HG02943 (cell line): ENCODE results near the gene SSBP3.

Experiments
- ATAC-seq: cut with Tn5 transposase; IDR thresholded peaks from one replicate; pipeline ENCODE4 v1.9.1; 2021; ENCODE audit warnings: mild to moderate bottlenecking, low read depth, moderate library complexity; ENCODE audit not compliant: unreplicated experiment

The SSBP3 gene

DNA sequence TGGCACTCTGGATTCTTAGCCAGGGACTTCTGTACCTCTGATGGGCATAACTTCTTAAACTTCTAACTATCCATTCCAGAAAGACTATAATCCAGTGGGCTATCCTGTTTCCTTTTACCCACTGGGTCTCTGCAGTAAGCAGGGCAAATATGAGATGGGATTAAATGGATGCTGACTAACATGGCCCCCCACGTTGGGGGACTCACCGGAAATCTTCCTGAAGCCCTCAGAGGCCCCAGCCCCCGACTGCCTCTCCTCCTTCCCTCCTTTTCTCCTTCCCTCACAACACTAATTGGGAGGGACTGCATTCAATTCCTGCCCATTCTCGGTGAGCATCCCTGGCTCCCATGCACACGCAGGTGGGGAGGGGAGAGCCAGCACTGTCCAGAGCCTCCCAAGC, 70.1 kb downstream of the SSBP3 start:
- ATAC-seq = no peak

DNA sequence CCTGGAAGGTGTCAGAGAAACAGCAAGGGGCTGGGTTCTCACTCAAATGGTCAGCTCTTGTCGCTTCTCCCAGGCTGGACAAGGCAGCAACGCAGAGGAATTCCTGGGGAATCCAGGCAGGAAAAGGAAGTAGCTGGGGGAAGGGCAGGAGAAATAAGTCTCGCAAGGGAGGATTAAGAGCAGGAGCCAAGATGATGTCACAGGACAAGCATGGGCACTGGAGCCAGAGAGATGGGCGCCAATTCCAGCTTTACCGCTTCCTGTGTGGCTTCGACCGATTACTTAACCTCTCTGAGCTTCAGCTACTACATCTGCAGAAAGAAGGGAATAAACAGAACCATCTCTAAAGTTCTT, 70.5 kb downstream of the SSBP3 start:
- ATAC-seq = no peak

DNA sequence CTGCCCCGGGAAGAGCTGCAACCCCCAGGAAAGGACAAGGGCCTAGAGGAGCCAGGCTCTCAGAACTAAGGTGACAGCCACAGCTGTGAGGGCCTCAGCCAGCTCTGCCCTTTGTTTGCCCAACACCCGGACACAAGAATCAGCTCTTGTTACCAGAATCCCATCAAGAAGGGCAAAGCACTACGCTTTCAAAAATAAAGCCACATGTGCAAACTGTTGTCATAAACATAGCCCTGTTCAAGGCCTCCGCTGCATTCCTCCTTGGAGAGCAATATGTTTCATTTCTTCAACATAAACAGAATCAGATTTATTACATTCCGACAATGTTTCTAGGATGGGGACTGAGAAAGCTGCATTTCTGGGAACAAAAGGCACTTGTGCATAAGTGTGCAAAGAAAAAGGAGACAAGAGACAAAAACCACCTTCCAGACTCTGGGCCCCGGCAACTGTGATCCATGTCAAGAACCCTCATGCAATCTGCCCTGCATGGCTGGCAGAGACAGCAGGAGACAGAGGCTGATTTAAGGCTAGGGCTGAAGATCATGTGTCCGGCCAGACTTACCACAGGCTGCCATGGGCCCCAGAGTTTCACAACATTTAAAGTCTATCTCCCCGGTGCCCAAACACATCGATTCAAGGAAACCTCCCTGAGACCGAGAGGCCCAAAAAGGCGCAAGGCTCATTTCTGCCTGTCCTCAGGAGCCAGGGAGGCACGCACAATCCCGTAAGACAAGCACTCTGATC, 71.0 kb downstream of the SSBP3 start:
- ATAC-seq = no peak

DNA sequence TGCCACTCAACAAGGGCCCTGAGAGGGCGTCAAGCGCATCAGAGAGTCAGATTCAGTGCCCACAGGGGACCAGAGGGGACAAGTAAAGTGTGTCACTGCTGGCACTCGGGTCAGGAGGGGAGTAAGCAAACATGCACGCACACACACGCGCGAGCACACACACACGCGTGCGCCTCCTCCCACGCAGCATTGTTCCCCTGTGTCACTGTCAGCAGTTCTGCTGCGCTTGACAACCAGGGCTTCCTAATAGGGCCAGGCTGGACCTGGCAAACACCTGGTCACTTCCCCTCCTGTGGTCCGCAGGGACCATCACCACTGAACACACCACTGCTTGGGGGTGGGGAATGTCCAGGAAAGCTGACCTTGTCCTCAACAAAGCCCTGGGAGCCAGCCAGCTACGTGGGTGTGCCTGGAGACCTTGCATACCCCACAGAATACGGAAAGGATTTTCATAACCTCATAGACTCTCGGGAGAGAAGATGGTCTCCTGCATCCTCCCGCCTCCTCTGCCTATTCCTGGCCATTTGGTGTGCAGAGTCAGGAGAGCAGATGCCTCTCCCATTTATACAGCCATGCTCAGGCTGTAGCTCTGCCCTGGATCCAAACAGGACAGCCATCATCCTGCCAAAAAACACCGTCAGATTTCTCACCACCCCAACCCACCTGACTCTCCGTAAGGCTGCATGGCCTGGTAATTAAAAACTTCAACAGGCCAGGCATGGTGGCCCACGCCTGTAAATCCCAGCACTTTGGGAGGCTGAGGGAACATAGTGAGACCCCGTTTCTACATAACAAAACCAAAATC, 73.2 kb downstream of the SSBP3 start:
- no peak for ATAC-seq

DNA sequence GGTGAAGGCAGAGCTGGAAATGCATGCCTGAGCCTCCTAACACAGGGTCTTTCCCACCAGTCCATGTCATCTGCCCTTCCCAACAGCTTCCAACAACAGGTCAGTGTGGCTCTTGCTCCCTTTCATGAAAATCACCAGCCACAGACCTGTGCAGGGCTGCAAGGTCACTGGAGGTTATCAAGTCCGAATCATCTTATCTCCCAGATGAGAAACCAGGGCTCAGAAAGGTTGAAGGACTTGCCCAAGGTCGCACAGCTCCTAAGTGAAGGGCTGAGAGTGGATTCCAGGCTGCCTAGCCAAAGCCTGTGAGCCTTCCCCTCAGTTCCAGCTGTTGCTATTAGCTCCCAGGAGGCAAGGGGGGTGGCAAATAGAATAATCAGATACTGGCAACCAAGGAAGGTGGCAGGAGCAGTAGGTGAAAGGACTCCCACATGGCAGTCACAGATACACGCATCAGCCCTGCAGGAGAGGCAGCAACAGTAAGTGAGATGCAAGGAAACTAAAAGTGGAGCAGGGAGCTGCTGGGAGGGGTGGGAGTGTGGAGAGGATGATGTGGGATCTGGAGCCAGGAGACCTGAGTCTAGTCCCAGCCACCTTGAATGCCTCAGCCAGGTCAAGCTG, 74.2 kb downstream of the SSBP3 start:
- no peak for ATAC-seq

DNA sequence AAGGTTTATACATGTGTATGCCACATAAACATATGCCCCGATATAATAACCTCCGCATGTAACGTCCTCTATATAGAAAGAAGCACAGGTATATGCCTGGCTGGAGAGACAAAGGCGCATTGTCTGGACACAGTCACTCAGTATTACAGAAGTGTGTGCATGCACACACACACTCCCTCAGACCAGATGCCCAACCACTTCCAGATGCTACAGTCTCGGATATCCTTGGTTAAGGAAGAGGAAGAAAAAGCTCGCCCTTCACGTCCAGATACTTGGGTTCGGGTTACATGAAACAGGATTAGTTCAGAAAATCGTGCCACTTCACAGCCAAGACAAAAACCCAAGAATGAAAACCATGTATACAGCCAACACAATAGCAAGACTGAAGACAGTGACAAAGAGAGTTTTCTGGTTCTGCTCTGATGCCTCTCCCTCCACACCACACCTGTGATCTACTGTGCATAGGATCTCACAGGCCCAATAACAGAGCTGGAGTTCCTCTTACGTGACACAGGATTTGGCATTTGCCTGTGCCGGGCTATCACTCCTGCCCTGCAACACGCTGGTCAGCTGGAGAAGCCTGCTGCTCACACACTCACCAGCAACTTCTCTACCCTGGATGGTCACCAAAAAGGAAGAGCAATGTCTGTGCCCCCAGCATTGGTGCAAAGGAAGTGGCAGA, 75.0 kb downstream of the SSBP3 start:
- ATAC-seq = no peak

DNA sequence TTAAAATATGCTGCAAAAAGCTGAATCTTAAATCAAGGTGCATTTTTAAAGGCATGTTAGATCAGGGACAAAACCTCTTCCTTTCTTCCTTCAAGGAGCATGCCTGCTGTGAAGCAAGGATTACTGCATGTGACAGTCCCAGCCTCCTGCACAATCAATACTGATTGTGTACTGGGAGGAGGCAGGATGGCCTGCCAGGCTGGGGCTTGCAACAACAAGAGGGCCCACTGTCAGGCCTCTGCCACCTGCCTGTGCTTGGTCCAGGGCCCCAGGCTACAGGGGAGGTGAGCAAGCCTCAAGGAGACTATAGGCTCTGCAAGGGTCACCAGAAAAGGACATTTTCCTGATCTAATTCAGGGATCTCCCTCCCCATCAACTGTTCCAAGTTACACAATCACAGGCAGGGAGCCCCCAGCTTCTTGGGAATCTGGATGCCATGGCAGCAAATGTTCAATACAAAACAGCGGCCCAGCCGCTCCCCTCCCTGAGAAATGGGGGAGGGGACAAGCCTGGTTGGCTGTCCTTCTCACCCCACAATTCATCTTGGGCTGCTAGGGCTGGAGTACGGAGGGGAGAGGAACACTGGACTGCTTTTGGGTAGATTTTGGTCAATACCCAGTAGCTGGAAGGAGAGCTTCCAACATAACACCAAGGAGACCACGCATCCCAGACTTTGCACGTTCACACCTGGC, 76.7 kb downstream of the SSBP3 start:
- ATAC-seq = no peak

DNA sequence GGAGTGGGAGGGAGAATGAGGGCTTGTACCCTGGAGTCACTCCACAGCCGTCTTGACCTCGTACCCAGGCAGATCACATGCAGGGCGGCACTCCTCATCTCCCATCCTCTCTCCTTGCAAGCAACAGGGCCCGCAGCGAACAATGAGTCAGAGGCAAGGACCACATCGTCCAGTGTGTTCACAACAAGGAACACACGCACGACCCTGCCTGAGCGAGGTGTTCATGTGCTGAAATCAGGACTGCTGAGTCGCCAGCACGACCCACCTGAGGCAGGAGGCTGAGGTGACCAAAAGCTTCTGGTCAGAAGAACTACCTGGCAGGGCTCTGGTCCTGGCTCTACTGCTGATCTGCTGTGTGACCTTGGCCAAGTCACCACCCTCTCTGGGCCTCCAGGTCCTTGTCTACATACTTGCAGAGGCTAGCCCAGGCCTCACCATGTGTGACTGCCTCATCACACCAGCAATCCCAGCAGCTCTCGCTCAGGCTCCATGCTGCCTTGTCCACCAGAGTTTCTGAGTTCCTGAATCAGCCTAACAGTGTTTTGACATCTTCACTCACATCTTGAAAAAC, 78.0 kb downstream of the SSBP3 start:
- no peak for ATAC-seq

DNA sequence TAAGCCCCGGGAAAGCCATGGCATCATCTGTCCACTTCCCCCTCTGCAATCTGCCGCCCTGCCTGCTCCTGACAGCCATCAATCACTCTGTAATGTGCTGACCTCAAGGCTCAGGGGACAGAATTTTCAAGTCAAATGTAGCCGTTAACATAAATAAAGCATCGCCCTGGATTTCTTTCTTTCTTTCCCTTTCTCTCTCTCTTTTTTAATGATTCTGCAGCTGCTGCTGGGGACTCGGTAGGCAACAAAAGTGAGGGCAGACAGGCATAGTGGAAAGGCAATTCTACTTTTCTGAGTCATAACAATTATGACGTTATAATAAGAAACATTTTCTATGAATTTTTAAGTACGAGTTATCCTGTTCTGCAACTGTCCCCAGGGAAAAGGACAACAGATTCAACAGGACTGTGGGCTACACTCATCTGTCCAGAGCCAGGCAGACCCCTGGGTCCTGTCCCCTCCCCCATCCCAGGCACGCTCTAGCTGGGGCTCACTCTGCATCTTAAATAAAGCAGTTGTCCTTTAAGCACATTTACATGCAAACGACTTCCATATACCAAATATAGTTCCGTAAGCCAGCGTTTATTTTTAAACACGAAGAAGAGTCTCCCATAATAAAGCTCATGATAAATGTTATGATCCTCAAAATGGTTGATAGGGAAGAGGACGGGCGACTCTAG, 78.7 kb downstream of the SSBP3 start:
- ATAC-seq = no peak

DNA sequence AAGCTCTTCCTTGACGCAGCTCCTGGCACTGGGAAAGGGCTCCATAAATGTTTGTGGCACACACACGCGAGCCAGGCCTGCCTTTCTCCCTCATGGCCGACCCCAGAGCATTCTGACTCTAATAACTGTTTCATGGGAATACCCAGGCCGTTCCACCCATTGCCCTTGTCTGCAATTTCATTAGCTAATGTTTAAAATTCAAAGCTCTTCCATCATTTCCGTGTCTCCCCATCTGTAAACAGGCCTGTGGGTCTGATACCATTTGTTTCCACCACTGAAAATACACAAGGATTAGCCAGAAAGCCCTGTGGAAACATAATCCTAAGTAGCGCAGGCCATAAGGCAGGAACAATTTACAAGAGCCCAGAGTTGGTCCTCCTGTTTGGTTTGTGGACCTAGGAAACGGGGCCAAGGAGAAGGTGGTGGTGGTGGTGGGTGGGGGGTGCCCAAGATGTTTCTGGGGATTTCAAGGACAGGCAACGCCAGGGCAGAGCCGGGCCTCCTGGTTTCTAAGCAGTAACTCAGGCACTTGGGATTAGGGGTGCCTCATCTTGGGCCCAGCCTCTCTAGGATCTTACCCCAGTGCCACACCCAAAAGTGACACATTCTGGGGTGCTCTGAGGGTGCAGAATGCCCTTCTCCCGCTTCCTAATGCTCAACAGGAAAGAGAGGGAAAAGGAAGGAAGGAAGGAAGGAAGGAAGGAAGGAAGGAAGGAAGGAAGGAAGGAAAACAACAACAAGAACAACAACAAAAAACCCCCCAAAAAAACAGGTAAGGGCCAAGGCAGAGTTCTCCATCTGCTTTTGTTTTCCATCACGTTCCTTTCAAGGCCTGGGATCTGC, 79.4 kb downstream of the SSBP3 start:
- ATAC-seq = no peak

DNA sequence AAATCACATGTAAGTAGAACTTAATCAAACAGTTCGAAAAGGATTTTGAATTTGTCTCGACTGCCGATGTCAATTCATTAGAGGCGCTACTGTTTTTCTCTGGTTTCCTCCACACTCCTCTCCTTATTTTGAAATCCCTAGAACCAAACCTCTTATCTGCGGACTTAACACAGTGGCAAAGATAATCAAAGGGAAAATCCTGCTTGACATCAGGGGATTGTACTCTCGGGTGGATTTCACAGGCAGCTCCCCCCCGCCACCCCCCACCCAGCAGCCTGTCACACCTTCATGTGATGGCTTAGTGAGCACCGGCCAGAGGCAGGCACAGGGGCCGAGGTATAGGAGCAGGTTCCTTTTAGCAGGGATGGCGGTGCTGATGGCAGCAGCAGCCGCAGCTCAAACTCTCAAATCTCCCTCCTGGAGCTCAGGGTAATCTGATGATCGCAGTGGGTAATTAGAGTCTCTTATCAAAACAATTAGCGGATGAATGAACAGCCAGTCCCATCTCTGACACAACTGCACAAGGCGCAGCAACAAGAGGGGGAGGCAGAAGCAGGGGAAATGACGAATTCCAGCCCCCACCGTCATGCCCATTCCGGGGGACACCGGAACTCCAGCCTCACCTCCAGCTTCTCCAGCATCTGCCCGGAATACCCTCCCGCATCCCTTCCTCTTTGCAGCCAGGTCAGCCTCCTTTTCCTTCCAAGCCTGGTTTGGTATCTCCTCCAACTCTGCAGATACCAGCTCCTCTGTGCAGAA, 80.3 kb downstream of the SSBP3 start:
- no peak for ATAC-seq

DNA sequence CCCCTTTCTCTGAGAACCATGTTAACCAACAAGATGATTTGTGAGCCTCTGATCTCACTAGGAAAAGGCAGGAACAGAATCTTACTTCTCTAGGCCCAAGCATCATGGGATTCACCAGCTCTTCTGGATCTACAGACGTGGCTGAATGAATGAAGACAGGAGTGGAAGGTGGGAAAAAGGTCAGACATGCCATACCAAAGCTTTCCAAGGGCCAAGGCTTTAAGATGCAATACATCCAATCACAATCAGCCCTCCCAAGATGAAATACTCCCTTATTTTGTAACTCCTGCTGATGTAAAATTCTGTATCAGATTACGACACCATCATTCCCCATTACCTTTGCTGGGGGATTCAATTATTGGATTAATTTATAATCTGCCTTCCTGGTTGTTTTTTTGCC, 80.9 kb downstream of the SSBP3 start:
- no peak for ATAC-seq

DNA sequence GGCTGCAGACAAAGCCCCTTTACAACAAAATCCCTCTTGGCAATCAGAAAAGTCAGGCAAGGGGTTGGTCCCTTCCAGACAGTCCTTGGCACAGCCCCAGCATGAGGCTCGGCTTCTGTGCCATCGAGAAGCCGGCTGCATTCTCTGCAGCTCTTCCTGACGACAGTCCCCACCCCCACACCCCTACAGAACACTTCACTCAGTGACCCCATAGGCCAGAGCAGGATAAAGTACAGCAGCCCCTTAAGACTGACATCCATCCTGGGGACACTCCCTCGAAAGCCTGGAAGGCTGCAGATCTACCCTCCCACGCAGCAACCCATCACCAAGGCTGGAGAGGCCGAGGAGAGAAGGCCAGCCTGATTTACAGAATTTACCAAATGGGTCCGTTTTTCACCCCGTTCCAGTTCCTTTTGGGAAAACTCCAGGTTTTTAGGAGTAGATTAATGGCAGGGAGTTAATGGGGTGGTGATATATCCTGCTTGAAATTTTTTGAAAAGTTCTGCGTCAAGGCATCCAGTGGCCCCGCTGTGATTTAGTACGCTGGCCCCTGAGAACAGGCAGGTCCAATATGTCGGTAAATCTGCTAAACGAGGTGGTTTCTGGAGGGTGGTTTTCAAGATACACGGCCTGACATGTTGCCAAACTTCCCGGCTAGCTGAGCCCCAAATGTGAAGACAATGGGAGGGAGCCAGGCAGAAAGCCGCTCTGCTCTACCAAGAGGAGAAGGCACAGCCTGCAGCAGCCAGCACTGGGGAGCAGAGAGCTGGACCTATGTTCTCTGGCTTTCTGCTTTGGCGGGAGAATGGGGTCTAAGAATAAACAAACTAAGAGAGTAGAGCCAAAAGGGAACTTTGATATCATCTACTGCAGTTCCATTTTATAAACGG, 81.7 kb downstream of the SSBP3 start:
- ATAC-seq = no peak

DNA sequence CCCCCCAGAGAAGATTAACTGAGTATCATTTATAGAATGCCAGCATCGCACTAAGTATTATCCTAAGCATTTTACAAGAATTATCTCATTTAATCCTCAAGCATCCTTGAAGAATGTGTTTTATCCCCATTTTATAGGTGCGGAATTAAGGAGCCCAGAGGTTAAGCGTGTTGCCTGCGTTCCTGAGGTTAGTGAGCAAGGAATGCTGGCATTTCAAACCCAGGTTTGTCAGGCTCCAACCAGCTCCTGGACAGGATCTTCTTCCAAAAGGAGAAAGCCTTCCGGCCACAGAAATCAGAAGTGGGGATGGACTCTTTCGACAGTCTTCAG, 82.3 kb downstream of the SSBP3 start:
- no peak for ATAC-seq

DNA sequence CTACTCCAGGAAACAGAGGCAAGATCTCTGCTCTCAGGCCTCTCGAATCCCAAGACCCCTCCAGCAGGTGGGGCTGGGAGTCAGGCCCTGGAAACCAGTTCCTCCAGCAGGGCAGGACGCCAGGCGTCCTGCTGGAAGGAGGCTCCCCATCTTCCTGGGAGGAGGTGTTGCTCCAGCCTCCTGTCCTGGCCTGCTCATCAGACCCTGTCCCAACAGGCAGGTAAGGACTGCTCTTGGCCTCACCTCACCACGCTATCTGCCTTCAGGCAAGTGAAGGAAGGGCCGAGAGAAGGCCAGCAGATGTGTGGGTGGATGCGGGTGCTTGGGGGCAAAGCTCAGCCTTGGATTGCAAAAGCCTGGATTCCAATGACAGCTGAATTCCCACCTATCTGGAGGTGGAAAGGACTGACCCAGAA, 82.9 kb downstream of the SSBP3 start:
- no peak for ATAC-seq

DNA sequence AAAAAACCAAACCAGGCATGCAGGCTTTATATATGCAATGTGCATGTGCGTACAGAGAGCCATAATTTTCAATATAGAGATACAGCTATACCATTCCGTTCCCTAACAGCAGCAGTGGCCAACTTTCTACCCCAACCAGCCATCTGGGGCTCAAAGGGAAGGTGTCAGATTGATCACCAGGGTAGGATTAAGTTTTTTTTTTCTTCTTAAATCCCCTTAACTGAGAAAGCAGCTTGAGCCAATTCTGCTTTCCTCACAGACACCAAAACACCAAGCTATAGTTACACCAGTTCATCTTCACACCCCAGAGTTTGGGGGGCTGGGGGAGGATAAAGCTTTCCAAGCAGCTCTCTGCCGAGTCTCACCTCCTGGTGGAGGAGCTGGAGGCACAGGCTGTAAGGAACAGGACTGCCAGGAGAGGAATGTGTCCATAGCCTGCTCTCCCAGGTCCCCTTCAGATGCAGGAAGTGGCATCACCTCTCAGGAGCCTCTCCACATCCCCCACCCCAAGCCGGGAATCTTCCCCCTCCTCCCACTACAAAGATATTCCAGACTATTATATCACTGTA, 87.9 kb downstream of the SSBP3 start:
- ATAC-seq = no peak

DNA sequence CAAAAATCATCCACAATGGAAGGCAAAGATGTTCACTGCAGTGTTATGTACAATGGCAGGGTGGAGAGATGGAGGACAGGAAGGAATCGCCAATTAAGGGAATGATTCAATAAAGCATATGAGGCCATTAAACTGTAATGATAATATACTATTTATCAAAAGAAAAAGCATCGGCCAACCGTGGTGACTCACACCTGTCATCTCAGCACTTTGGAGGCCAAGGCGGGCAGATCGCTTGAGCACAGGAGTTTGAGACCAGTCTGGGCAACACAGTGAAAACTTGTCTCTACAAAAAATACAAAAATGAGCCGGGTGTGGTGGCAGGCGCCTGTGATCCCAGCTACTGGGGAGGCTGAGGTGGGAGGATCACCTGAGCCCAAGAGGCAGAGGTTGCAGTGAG, 89.1 kb downstream of the SSBP3 start:
- ATAC-seq = no peak
